ENCODE data around the gene PSMG3. TPM values are rescaled to one million over a fixed set of nuclear protein-coding genes. Genes with fewer than 3 reads are reported as not detected.
"Not testable (repeated sequence)": the region's sequence is repeated elsewhere in the genome, so short reads cannot be mapped to it uniquely, and the experiment has no call there.

PSMG3 gene
- total and polyA plus RNA-seq, 2 donors (not counting 3 experiments of a cell fraction or from before 2014, with no cell fraction given), result 25.5 to 49.7 TPM

GRCh38 chr7:1584700-1585099 is 14.9 kb upstream of the PSMG3 start:
- H3K9me1 ChIP-seq (replicated peaks; ENCODE audit: control insufficient read depth, extremely low read depth, insufficient read depth, low read length), result no peaks in the 10 kb centered on the region
- intact Hi-C loops (cut with micrococcal nuclease) (no loop called here), dilution Hi-C loops (cut with MboI; ENCODE audit: extremely low pct_ligation_motif_present, low sequenced_read_pairs) (no loop called here)
- TF ChIP-seq POLR2A (IDR thresholded peaks at IDR 0.05; ENCODE audit: low read depth, low read length) (no peak), CTCF (IDR thresholded peaks at IDR 0.05; ENCODE audit: extremely low read depth in 1 of 2, insufficient read depth in 1 of 2, low read depth in 1 of 2, low read length in 2 of 2) (no peak), MYC (IDR thresholded peaks at IDR 0.05; ENCODE audit: low read depth, low read length) (no peak), FOS (IDR thresholded peaks at IDR 0.05; ENCODE audit: borderline replicate concordance, insufficient read depth, low read length) (no peak), MAX (IDR thresholded peaks at IDR 0.05; ENCODE audit: insufficient read depth, insufficient read length) (no peak), EZH2 (IDR thresholded peaks at IDR 0.05; ENCODE audit: borderline replicate concordance, low read depth, low read length, severe bottlenecking) (no peak), JUN (IDR thresholded peaks at IDR 0.05; ENCODE audit: borderline replicate concordance, insufficient read depth, insufficient read length, low read depth) (no peak), POLR2AphosphoS5 (IDR thresholded peaks at IDR 0.05; ENCODE audit: insufficient read depth, low read depth, low read length) (no peak), GATA2 (IDR thresholded peaks at IDR 0.05; ENCODE audit: insufficient read depth, insufficient read length, low read depth, low read length) (no peak)
- no peak overlapping the region for H2AFZ ChIP-seq (ENCODE audit: low read depth, low read length)
- H3K9ac ChIP-seq (replicated peaks; ENCODE audit: extremely low read depth, insufficient read depth, low read length), result no peak overlapping the region
- no peaks in the 10 kb centered on the region for H3K36me3 ChIP-seq (ENCODE audit: control insufficient read depth in 2 of 2, extremely low read depth in 1 of 2, insufficient read depth in 2 of 2, low read length in 2 of 2)
- no peak overlapping the region for H3K4me2 ChIP-seq (ENCODE audit: insufficient read depth, low read length)
- ChIA-PET CTCF (interaction anchor here (1.3 kb wide), 1 partner anchor 8 kb away, joined by 3 read pairs; no protein-coding TSS in a partner anchor), POLR2A (no interaction called here)
- no peaks in the 10 kb centered on the region for H3K4me1 ChIP-seq (ENCODE audit: control insufficient read depth, extremely low read depth, insufficient read depth, low read length)
- BruUV-seq (replicated peaks), result no TSS peak
- H3K27ac ChIP-seq (ENCODE audit: insufficient read depth, low read depth, low read length), result no peak overlapping the region
- no peak for FAIRE-seq
- H3K4me3 ChIP-seq (replicated peaks in 1 of 3; ENCODE audit: insufficient read depth in 1 of 3, low read depth in 1 of 3, low read length in 3 of 3), result no peak overlapping the region
- no peaks in the 10 kb centered on the region for H3K9me3 ChIP-seq (replicated peaks; ENCODE audit: control insufficient read depth, insufficient read depth, low read length)
- no peaks in the 10 kb centered on the region for H4K20me1 ChIP-seq (replicated peaks; ENCODE audit: control insufficient read depth, extremely low read depth, insufficient read depth, low read length)
- H3K27me3 ChIP-seq (ENCODE audit: control insufficient read depth in 2 of 2, insufficient read depth in 2 of 2, low read length in 2 of 2), result no peaks in the 10 kb centered on the region
- no peaks in the 10 kb centered on the region for H3K79me2 ChIP-seq (ENCODE audit: control insufficient read depth, insufficient read depth, low read length)
- no peak for DNase-seq (ENCODE audit: low read depth, low spot score)

GRCh38 chr7:1583241-1583930 is 13.6 kb upstream of the PSMG3 start:
- BruUV-seq (replicated peaks); H3K9ac ChIP-seq (replicated peaks; ENCODE audit: extremely low read depth, insufficient read depth, low read length); H4K20me1 ChIP-seq (replicated peaks; ENCODE audit: control insufficient read depth, extremely low read depth, insufficient read depth, low read length); H3K79me2 ChIP-seq (ENCODE audit: control insufficient read depth, insufficient read depth, low read length); POLR2A ChIA-PET; H3K36me3 ChIP-seq (ENCODE audit: control insufficient read depth in 2 of 2, extremely low read depth in 1 of 2, insufficient read depth in 2 of 2, low read length in 2 of 2); H3K9me3 ChIP-seq (replicated peaks; ENCODE audit: control insufficient read depth, insufficient read depth, low read length); H3K27ac ChIP-seq (ENCODE audit: insufficient read depth, low read depth, low read length); H3K4me1 ChIP-seq (ENCODE audit: control insufficient read depth, extremely low read depth, insufficient read depth, low read length); FAIRE-seq; H3K9me1 ChIP-seq (replicated peaks; ENCODE audit: control insufficient read depth, extremely low read depth, insufficient read depth, low read length); H2AFZ ChIP-seq (ENCODE audit: low read depth, low read length); dilution Hi-C loops (cut with MboI; ENCODE audit: extremely low pct_ligation_motif_present, low sequenced_read_pairs); DNase-seq (ENCODE audit: low read depth, low spot score); H3K4me2 ChIP-seq (ENCODE audit: insufficient read depth, low read length); H3K4me3 ChIP-seq (replicated peaks in 1 of 3; ENCODE audit: insufficient read depth in 1 of 3, low read depth in 1 of 3, low read length in 3 of 3); intact Hi-C loops (cut with micrococcal nuclease); H3K27me3 ChIP-seq (ENCODE audit: control insufficient read depth in 2 of 2, insufficient read depth in 2 of 2, low read length in 2 of 2): not testable (repeated sequence)
- CTCF ChIA-PET, result interaction anchor here (0.8 to 2.1 kb wide), 2 partner anchors 8 to 765 kb away, joined by 3 to 5 read pairs; no protein-coding TSS in a partner anchor
